ENCODE measurements around the gene MNAT1. TPM values are rescaled to one million over a fixed set of nuclear protein-coding genes. Genes with fewer than 3 reads are reported as not detected.

MNAT1 gene
- total RNA-seq, 3 donors from 2014 or later (not counting 1 experiment from before 2014, with no cell fraction given) = 33.8 to 45.4 (median 34.0) TPM

DNA sequence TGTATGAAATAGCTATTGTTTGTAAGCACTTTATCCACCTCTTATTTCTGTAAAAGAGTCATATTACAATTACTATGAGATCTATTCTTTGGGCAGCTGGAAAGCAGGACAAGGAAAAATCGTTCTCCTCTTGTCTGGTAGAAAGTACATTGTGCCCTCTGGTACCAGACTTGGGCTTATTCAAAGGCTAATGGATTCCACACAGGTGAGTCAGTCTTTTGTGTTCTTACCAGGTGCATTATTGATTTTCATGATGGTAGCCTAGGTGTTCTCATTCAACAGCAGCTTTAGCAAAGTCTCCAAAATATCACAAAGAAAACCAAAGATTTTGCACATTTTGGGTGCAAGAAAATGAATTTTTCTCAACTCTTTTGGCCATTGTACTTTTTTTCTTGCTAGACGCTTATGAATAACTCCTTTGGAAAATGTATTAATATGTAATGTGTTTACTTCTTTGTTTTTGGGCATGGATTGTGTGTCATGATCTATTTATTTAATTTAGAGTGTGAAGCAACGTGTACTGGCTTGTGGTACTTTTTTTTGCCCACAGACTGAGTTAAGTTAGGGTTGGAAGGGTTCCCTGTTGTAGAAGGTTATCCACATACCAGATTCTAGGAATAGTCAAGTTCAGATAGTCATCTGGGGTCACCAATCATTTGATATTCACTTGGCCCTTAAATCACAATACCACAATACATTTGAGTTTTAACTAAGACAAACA, 26.2 kb downstream of the MNAT1 start:
- no peaks in the 10 kb centered on the region for H3K9me3 ChIP-seq (ENCODE audit: control insufficient read depth, insufficient read depth, low read length)
- H3K27me3 ChIP-seq (ENCODE audit: control insufficient read depth, insufficient read depth, low read length) = no peaks in the 10 kb centered on the region
- H3K27me3 Mint-ChIP-seq (ENCODE audit: low read depth in 2 of 2) = peaks cover 0 to 3% of the 10 kb centered on the region in 2 donors
- TF ChIP-seq, protein P1, sequence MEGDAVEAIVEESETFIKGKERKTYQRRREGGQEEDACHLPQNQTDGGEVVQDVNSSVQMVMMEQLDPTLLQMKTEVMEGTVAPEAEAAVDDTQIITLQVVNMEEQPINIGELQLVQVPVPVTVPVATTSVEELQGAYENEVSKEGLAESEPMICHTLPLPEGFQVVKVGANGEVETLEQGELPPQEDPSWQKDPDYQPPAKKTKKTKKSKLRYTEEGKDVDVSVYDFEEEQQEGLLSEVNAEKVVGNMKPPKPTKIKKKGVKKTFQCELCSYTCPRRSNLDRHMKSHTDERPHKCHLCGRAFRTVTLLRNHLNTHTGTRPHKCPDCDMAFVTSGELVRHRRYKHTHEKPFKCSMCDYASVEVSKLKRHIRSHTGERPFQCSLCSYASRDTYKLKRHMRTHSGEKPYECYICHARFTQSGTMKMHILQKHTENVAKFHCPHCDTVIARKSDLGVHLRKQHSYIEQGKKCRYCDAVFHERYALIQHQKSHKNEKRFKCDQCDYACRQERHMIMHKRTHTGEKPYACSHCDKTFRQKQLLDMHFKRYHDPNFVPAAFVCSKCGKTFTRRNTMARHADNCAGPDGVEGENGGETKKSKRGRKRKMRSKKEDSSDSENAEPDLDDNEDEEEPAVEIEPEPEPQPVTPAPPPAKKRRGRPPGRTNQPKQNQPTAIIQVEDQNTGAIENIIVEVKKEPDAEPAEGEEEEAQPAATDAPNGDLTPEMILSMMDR (IDR thresholded peaks at IDR 0.05) = no peak
- WGBS (ENCODE audit: insufficient coverage) = 91% methylated on average over 3 of the region's 3 CpGs
- no peak for ATAC-seq
- peaks cover 5% of the 10 kb centered on the region for H3K4me1 ChIP-seq (ENCODE audit: control insufficient read depth, insufficient read depth, low read length)
- H3K27ac Mint-ChIP-seq = no peak overlapping the region
- H3K36me3 ChIP-seq (ENCODE audit: control insufficient read depth, insufficient read depth, low read length) = no peaks in the 10 kb centered on the region
- H3K4me3 Mint-ChIP-seq = no peak overlapping the region
- intact Hi-C loops (cut with micrococcal nuclease) = no loop called here
- peaks cover 20 to 23% of the 10 kb centered on the region in 2 donors for H3K4me1 Mint-ChIP-seq
- no peaks in the 10 kb centered on the region for H3K9me3 Mint-ChIP-seq
- H3K36me3 Mint-ChIP-seq = no peaks in the 10 kb centered on the region
- DNase-seq = no peak
- H3K4me3 ChIP-seq (ENCODE audit: low read length) = no peak overlapping the region
- no peak overlapping the region for H3K27ac ChIP-seq (ENCODE audit: low read length)

DNA sequence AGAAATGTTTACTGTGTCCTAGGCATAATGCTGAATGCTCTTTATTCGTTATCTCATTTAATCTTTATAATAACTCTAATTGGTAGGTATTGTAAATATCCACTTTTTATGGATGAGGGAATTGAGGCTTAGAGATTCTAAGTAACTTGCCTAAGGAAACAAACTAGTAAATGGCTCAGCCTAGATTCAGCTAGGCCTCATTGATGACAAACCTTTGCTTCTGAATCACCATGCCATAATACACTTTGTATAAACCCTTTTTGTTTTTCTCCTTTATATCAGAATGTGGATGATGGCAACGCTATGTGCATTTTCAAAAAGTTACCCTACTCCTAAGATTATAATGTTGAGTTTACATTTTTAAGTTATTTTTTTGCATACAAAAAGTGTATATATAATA, 34.0 kb downstream of the MNAT1 start:
- intact Hi-C loops (cut with micrococcal nuclease) = no loop called here
- H3K9me3 ChIP-seq (ENCODE audit: control insufficient read depth, insufficient read depth, low read length) = no peaks in the 10 kb centered on the region
- H3K36me3 Mint-ChIP-seq = no peaks in the 10 kb centered on the region

DNA sequence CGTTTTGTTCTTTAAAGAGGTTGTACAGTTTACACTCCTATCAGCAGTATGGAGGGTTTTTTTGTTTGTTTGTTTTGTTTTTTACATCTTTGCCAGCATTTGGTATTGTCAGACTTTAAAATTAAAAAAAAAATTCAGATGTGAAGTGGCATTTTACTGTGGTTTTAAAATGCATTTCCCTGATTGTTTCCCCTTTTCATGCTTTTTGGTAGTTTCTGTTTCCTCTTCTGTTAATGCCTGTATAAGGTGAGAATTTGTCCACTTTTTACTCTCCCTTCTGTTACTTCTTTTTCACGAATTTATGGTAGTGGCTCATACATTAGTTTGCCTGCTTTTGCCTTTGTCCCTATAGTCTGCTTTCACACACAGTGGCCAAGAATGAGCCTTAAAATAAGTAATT, 36.6 kb downstream of the MNAT1 start:
- Mint-ChIP-seq H3K4me3 (no peak overlapping the region), H3K9me3 (no peaks in the 10 kb centered on the region), H3K4me1 (peaks cover 17 to 28% of the 10 kb centered on the region in 2 donors), H3K27me3 (ENCODE audit: low read depth in 2 of 2) (no peaks in the 10 kb centered on the region), H3K27ac (peak overlapping the region in 1 of 2 donors; percentile 9), H3K36me3 (no peaks in the 10 kb centered on the region)
- intact Hi-C loops (cut with micrococcal nuclease) = no loop called here
- Histone ChIP-seq H3K9me3 (ENCODE audit: control insufficient read depth, insufficient read depth, low read length) (no peaks in the 10 kb centered on the region), H3K27ac (ENCODE audit: low read length) (no peak overlapping the region), H3K4me3 (ENCODE audit: low read length) (no peak overlapping the region), H3K36me3 (ENCODE audit: control insufficient read depth, insufficient read depth, low read length) (no peaks in the 10 kb centered on the region), H3K4me1 (ENCODE audit: control insufficient read depth, insufficient read depth, low read length) (no peaks in the 10 kb centered on the region), H3K27me3 (ENCODE audit: control insufficient read depth, insufficient read depth, low read length) (no peaks in the 10 kb centered on the region)
- ATAC-seq (no peak), DNase-seq (no peak)
- WGBS (ENCODE audit: insufficient coverage) = 0% methylated on average over 1 of the region's 2 CpGs
- TF ChIP-seq, protein P1 (IDR thresholded peaks at IDR 0.05) = no peak

More for the DNA sequence above, 34.0 kb downstream of the MNAT1 start:
- Histone ChIP-seq H3K36me3 (ENCODE audit: control insufficient read depth, insufficient read depth, low read length) (no peaks in the 10 kb centered on the region), H3K4me3 (ENCODE audit: low read length) (no peak overlapping the region), H3K27me3 (ENCODE audit: control insufficient read depth, insufficient read depth, low read length) (no peaks in the 10 kb centered on the region), H3K27ac (ENCODE audit: low read length) (no peak overlapping the region), H3K4me1 (ENCODE audit: control insufficient read depth, insufficient read depth, low read length) (no peaks in the 10 kb centered on the region)
- WGBS (ENCODE audit: insufficient coverage) = no CpG with 5 or more reads among the region's 2 CpGs
- no peak for ATAC-seq
- Mint-ChIP-seq H3K27ac (no peak overlapping the region), H3K4me3 (no peak overlapping the region), H3K4me1 (peaks cover 17 to 28% of the 10 kb centered on the region in 2 donors), H3K9me3 (no peaks in the 10 kb centered on the region), H3K27me3 (ENCODE audit: low read depth in 2 of 2) (no peaks in the 10 kb centered on the region)
- TF ChIP-seq, protein P1 (IDR thresholded peaks at IDR 0.05) = no peak
- no peak for DNase-seq

DNA sequence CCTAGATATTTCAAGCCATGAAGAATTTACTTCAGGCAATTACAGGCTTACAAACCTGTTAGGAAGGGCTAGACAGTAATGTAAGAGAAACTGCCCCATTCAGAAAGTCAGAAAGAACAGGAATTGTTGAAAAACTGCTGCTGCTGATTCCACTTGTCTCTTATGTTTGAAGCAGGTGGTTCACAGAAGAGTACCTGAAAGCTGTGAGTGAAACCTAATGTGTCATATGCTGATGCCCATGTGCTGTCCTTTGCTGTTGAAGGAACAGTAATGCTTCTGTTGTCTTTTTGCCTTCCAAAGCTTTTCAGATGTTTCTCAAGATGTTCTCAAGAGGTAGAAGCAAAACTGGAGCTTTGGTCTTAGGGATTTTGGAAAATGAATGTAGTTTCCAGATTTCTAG, 39.0 kb downstream of the MNAT1 start:
- H3K27me3 Mint-ChIP-seq (ENCODE audit: low read depth in 2 of 2) = no peaks in the 10 kb centered on the region
- H3K9me3 Mint-ChIP-seq = no peaks in the 10 kb centered on the region
- no peak overlapping the region for H3K27ac Mint-ChIP-seq
- intact Hi-C loops (cut with micrococcal nuclease) = no loop called here
- DNase-seq (no peak), ATAC-seq (no peak)
- H3K27me3 ChIP-seq (ENCODE audit: control insufficient read depth, insufficient read depth, low read length) = no peaks in the 10 kb centered on the region
- no peaks in the 10 kb centered on the region for H3K9me3 ChIP-seq (ENCODE audit: control insufficient read depth, insufficient read depth, low read length)
- no peaks in the 10 kb centered on the region for H3K4me1 ChIP-seq (ENCODE audit: control insufficient read depth, insufficient read depth, low read length)
- no peak overlapping the region for H3K27ac ChIP-seq (ENCODE audit: low read length)
- no peaks in the 10 kb centered on the region for H3K36me3 Mint-ChIP-seq
- H3K4me1 Mint-ChIP-seq = peaks cover 12 to 24% of the 10 kb centered on the region in 2 donors
- H3K4me3 Mint-ChIP-seq = no peak overlapping the region
- TF ChIP-seq, protein P1 (IDR thresholded peaks at IDR 0.05) = no peak
- no peaks in the 10 kb centered on the region for H3K36me3 ChIP-seq (ENCODE audit: control insufficient read depth, insufficient read depth, low read length)
- H3K4me3 ChIP-seq (ENCODE audit: low read length) = no peak overlapping the region

All from natural killer cell (primary cell).